HEK293T (cell line): Measurements from ENCODE around the gene MRM2.

Experiments
- FOXA1 ChIP-seq: fragments of 450-650 bp; IDR thresholded peaks from 2 replicates; pipeline ENCODE4 v1.6.1; 2016; ENCODE audit warnings: mild to moderate bottlenecking
- FOXK2 ChIP-seq: fragments of 450-650 bp; IDR thresholded peaks from 2 replicates; pipeline ENCODE4 v1.6.1; 2016; ENCODE audit warnings: mild to moderate bottlenecking
- FOXM1 ChIP-seq: fragments of 450-650 bp; IDR thresholded peaks from 2 replicates; pipeline ENCODE4 v1.6.1; 2017; ENCODE audit warnings: mild to moderate bottlenecking, borderline replicate concordance
- HDGF ChIP-seq: fragments of 450-650 bp; IDR thresholded peaks from 2 replicates; pipeline ENCODE4 v1.6.1; 2017; ENCODE audit warnings: antibody characterized with exemption, borderline replicate concordance
- SUZ12 ChIP-seq: fragments of 450-650 bp; IDR thresholded peaks from 2 replicates; pipeline ENCODE4 v1.6.1; 2016; ENCODE audit warnings: mild to moderate bottlenecking

DNA sequence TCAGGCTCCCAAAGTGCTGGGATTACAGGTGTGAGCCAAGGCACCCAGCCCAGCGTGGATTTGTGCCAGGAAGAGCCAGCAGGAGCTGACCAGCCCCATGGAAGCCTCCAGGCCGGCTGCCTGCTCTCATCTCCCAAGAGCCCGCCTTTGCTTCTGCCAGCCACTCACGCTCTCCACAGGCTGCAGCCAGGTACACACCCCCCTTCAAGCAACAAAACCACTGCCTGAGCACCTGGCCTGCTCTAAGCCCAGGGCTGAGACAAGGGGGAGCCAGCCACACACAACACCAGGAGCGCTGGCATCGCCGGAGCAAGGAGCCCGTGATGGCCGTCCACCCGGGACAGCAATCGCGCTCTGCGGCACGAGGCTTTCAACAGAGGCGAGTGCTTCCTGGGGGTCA is 43.8 kb downstream of the MRM2 start:
- TF ChIP-seq FOXM1 (no peak), FOXA1 (no peak), FOXK2 (no peak), SUZ12 (no peak), HDGF (no peak)
